ENCODE data around the gene TJP1.

The TJP1 gene

GRCh38 chr15:29822100-29822683 is at the start of gene TJP1:
Gene TJP1, minus strand, starts transcription at chr15:29822468. Its CDS starts 440 bp downstream, at chr15:29822028.
- no peak for DNase-seq (ENCODE audit: low read depth)

GRCh38 chr15:29871401-29871800 is 49.1 kb upstream of the TJP1 start:
- DNase-seq (ENCODE audit: low read depth): no peak

- no peak for DNase-seq (ENCODE audit: low read depth)
Observed at GRCh38 chr15:29870495-29871151, 48.4 kb upstream of the TJP1 start.

- DNase-seq (ENCODE audit: low read depth): no peak
Observed at GRCh38 chr15:29867241-29868000, 45.2 kb upstream of the TJP1 start.

GRCh38 chr15:29866337-29866736 is 44.1 kb upstream of the TJP1 start:
- no peak for DNase-seq (ENCODE audit: low read depth)

GRCh38 chr15:29864501-29864900 is 42.2 kb upstream of the TJP1 start:
- no peak for DNase-seq (ENCODE audit: low read depth)

- no peak for DNase-seq (ENCODE audit: low read depth)
Observed at GRCh38 chr15:29863438-29863837, 41.2 kb upstream of the TJP1 start.

- DNase-seq (ENCODE audit: low read depth): no peak
Observed at GRCh38 chr15:29862271-29862670, 40.0 kb upstream of the TJP1 start.

- DNase-seq (ENCODE audit: low read depth): no peak
Observed at GRCh38 chr15:29860872-29861271, 38.6 kb upstream of the TJP1 start.

- no peak for DNase-seq (ENCODE audit: low read depth)
Observed at GRCh38 chr15:29859973-29860715, 37.9 kb upstream of the TJP1 start.

GRCh38 chr15:29859293-29859692 is 37.0 kb upstream of the TJP1 start:
- DNase-seq (ENCODE audit: low read depth): no peak

GRCh38 chr15:29857221-29857789 is 35.0 kb upstream of the TJP1 start:
- DNase-seq (ENCODE audit: low read depth): no peak

- no peak for DNase-seq (ENCODE audit: low read depth)
Observed at GRCh38 chr15:29854413-29854812, 32.1 kb upstream of the TJP1 start.

GRCh38 chr15:29853211-29853987 is 31.1 kb upstream of the TJP1 start:
- DNase-seq (ENCODE audit: low read depth): no peak

GRCh38 chr15:29852201-29852600 is 29.9 kb upstream of the TJP1 start:
- DNase-seq (ENCODE audit: low read depth): no peak

- DNase-seq (ENCODE audit: low read depth): no peak
Observed at GRCh38 chr15:29849716-29850115, 27.4 kb upstream of the TJP1 start.

- DNase-seq (ENCODE audit: low read depth): no peak
Observed at GRCh38 chr15:29849218-29849617, 26.9 kb upstream of the TJP1 start.

- no peak for DNase-seq (ENCODE audit: low read depth)
Observed at GRCh38 chr15:29844290-29844903, 22.1 kb upstream of the TJP1 start.

- DNase-seq (ENCODE audit: low read depth): no peak
Observed at GRCh38 chr15:29842290-29842689, 20.0 kb upstream of the TJP1 start.

GRCh38 chr15:29840926-29841325 is 18.7 kb upstream of the TJP1 start:
- no peak for DNase-seq (ENCODE audit: low read depth)

GRCh38 chr15:29840054-29840453 is 17.8 kb upstream of the TJP1 start:
- DNase-seq (ENCODE audit: low read depth): no peak

Measured in GM04503 (cell line).